KOPT-K1 (cell line): ENCODE results near the gene FAM13C.
"Not testable (repeated sequence)": the region's sequence is repeated elsewhere in the genome, so short reads cannot be mapped to it uniquely, and the experiment has no call there.

ENCODE experiments used
- H3K27ac ChIP-seq: fragments of 200-600 bp; sonication (generic); 2 replicates; pipeline ENCODE4 v1.5.1; 2016; ENCODE audit warnings: antibody characterized with exemption, mild to moderate bottlenecking, low read depth, low read length; ENCODE audit not compliant: poor library complexity, severe bottlenecking
- H3K36me3 ChIP-seq: fragments of 200-600 bp; sonication (generic); 2 replicates; pipeline ENCODE4 v1.5.1; 2017; ENCODE audit warnings: antibody characterized with exemption, mild to moderate bottlenecking, low read length, moderate library complexity; ENCODE audit not compliant: insufficient read depth
- H3K9me3 ChIP-seq: fragments of 200-600 bp; sonication (generic); 2 replicates; pipeline ENCODE4 v1.5.1; 2017; ENCODE audit warnings: antibody characterized with exemption, low read length, mild to moderate bottlenecking; ENCODE audit not compliant: insufficient read depth, poor library complexity, severe bottlenecking

Gene FAM13C

DNA sequence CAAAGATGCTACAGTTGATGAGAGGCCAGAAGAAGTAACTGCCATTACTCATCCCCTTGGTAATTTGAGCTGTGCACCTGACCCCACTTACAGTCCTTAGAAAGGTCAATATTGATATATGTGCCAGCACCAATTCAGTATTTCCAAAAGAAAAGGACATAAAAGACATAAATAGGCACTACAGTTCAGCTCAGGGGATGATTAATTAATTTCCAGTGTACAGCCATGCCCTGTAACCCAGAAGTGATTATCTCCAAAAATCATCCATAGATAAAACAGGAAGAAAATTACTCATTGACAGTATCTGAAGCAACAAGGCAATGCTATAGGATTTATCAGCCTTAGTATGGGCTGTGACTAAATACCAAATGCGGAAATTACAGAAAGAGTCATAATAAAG is 103.5 kb downstream of the FAM13C start:
- H3K9me3 ChIP-seq = no peaks in the 10 kb centered on the region
- H3K36me3 ChIP-seq = no peaks in the 10 kb centered on the region
- H3K27ac ChIP-seq = no peak overlapping the region

DNA sequence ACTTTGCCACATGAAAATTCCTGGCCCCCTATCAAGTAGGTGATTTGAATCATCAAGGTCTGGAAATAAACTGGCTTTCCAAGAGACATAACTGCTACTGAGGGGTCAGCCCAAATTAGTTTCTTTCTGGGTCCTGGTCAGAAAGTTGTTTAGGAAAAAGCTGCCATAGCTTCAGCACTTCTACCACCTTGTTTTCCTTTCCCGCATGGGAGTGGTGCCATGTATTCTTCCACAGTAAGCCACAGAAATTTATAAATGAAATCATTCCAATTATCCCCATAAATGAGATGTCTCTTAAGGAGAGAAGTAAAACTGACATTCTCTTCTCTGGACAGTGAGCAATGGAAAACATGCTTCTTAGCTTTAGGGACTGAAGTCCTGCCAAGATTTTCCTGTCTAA is 105.1 kb downstream of the FAM13C start:
- Histone ChIP-seq H3K36me3 (no peaks in the 10 kb centered on the region), H3K9me3 (no peaks in the 10 kb centered on the region), H3K27ac (no peak overlapping the region)

DNA sequence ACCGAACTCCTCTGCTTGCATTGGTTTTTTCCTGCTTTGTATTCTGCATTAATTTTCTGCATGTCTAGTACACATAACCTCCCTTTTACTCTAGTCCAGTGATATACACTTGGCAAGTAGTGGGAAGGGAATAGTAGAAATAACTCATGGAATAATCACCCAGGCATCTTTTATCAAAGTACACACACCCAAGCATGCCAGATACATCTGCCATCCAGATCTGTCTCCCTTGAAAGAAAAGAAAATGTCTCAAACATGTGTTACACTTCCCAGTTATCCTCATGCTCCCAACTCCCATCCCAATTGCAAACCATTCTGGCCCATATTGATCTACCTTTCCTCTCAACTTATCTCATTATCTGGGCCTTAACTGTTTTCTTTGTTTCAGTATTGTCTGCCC is 106.9 kb downstream of the FAM13C start:
- Histone ChIP-seq H3K9me3 (no peaks in the 10 kb centered on the region), H3K36me3 (no peaks in the 10 kb centered on the region), H3K27ac (no peak overlapping the region)

DNA sequence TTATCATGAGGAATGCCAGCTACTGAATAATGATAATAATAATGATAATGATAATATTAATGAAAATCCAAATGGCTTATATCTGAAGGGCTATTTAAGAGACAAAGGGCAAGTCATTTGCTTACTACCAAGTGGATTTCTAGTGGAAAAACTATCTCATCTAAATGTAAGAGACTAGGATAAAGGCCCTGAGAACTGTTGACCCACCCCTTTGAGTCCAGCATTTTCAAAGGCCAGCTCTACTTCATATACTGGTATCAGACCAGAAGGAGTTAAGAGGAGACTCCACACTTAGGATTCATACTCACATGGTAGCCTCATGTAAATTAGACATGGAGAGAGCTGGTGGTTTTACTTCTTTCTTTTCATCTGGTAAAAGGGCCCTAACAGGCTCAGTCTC is 109.9 kb downstream of the FAM13C start:
- H3K27ac ChIP-seq = no peak overlapping the region
- H3K36me3 ChIP-seq = no peaks in the 10 kb centered on the region
- no peaks in the 10 kb centered on the region for H3K9me3 ChIP-seq

DNA sequence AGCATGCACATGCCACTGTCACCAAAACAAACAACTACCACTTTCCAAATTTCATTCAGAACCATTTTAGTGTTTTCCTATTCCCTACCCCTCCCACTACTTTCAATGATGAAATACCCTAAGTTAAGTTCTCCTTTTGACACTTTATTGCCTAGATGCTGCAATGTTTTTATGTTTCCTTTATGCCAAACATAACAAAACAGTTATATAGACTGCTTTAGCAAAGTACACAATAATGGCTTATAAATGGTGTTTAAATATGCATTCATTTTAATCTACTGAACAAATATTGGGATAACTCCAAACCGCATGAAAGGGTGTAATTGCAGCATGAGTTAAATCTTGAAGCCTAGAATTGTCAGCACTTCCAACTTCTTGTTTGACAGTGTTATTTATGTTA is 116.7 kb downstream of the FAM13C start:
- Histone ChIP-seq H3K9me3 (no peaks in the 10 kb centered on the region), H3K36me3 (no peaks in the 10 kb centered on the region), H3K27ac (no peak overlapping the region)

DNA sequence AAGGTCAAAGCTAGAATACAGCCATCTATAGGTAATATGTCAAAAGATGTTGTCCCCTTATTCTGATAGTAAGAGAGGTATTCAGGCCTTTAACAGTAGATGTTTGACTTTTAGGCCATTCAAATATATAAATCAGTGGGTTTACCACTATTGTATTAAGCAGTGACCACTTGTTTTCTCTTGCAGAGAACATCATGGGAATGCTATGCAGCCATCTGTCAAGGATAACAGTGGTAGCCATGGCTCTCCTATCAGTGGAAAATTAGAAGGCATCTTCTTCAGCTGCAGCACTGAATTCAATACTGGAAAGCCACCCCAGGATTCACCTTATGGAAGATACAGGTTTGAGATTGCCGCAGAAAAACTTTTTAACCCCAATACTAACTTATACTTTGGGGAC is 117.5 kb downstream of the FAM13C start:
- no peaks in the 10 kb centered on the region for H3K9me3 ChIP-seq
- H3K27ac ChIP-seq = no peak overlapping the region
- no peaks in the 10 kb centered on the region for H3K36me3 ChIP-seq

DNA sequence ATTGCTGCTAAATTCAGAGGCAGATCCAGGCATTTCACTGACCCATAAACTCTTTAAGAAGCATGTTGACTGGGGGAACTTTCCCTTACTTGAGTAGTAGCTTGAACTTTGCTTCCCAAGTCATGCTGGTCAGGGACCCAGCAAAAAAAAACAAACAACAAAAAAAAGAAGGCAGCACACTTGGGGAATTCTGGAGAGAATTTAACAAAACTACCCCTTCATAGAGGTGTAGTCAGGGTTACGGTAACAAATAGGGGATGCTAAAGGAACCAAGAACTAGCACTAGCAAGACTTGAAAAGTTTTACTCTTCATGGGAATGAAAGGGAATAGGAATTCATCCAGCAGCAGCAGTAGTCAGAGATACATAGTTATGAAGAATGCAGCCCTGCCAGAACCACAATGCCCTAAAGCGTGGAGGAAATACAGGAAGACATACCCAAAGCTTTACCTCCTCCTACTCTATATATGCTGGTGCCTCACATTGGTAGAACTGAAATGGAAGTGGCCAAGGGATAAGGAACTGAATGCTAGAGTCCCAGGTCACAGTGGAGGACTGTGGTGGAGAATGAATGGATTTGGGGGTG is 118.6 kb downstream of the FAM13C start:
- H3K36me3 ChIP-seq = no peaks in the 10 kb centered on the region
- H3K27ac ChIP-seq = no peak overlapping the region
- no peaks in the 10 kb centered on the region for H3K9me3 ChIP-seq

DNA sequence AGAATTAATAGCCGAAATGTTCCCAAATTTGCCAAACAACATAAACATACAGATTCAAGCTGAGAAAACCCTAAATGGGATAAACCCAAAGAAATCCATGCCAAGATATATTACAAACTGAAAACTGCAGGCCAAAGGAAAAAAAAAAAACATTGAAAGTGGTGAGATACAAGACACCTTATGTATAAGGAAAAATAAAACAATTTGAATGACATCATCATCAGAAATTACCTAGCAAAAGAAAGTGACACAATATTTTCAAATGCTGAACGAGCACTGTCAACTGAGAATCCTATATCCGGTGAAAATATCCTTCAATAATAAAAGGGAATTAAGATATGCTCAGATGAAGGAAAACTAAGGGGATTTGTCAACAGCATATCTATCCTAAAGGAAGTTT is 119.4 kb downstream of the FAM13C start:
- no peaks in the 10 kb centered on the region for H3K36me3 ChIP-seq
- H3K27ac ChIP-seq = no peak overlapping the region
- H3K9me3 ChIP-seq = no peaks in the 10 kb centered on the region

DNA sequence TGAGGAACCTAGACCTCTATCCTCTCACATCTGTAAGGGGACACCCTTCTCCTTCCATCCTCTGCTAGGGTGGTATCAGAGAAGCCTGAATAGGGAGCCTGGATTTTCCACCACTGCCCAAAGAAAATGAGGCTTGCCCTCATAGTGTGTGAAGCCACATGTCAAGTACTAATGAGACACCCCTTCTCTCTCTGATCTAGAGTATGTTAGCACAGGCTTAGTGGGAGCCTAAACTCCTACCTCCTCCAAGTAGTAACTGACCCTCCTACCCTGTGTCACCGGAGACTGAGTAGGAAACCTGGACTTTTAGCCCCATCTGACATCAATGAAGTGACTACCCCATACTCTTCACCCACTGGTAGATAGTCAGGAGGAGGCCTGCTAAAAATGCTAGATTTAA is 120.3 kb downstream of the FAM13C start:
- Histone ChIP-seq H3K36me3 (no peaks in the 10 kb centered on the region), H3K27ac (no peak overlapping the region), H3K9me3 (no peaks in the 10 kb centered on the region)

DNA sequence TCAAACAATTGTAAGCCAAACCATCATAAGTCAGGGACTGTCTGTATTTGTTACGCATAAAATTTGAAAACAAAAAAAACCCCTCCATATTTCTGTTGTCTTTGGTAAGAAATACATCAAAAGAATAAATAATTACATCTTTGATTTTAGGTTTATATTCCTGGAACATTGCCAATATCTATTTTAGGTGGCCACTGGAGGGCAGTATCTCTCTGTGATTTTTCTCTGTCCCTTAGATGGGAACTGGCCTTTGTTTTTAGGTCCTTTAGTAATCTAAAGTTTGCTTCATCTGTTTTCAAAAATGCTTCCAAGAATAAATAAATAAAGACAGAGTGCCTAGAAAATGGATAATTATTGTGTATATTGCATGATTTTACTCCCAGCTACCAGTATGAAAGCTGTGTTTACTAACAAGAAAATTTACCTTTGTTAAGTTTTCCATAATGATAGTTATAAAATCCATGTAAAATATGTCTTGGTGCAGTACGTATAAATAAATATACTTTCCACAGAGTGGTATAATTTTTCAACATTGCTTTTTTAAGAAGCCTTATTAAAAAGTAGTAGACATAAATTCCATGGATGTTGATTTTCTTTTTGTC is 121.7 kb downstream of the FAM13C start:
- Histone ChIP-seq H3K27ac (no peak overlapping the region), H3K9me3 (no peaks in the 10 kb centered on the region), H3K36me3 (no peaks in the 10 kb centered on the region)

DNA sequence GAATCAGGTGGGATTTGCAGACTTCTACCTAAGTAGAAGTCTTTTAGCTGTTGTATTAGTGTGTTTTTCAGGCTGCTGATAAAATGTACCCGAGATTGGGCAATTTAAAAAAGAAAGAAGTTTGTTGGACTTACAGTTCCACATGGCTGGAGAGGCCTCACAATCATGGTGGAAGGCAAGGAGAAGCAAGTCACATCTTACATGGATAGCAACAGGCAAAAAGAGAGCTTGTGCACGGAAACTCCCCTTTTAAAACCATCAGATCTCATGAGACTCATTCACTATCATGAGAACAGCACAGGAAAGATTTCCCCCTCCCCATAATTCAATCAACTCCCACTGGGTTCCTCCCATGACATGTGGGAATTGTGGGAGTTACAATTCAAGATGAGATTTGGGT is 123.2 kb downstream of the FAM13C start:
- H3K27ac ChIP-seq, H3K36me3 ChIP-seq, H3K9me3 ChIP-seq: not testable (repeated sequence)

DNA sequence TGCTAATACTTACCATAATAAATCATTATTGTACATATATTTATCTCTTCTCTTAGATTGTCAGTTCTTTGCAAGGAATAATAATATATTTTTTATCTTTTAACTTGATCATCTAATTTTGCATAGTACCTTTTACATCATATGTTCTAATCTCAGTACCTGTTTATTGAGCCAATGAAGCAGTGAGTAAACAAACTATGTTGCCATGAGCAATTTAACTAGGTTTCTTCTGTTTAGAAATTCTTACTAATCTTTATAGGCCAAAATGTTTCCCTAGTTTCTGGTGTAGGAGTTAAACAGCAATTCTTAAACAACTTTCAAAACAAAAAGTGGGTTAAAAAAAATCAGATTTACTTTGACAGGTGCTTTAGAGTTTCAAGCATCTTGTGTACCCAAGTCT is 124.6 kb downstream of the FAM13C start:
- H3K27ac ChIP-seq = no peak overlapping the region
- no peaks in the 10 kb centered on the region for H3K9me3 ChIP-seq
- H3K36me3 ChIP-seq = no peaks in the 10 kb centered on the region

DNA sequence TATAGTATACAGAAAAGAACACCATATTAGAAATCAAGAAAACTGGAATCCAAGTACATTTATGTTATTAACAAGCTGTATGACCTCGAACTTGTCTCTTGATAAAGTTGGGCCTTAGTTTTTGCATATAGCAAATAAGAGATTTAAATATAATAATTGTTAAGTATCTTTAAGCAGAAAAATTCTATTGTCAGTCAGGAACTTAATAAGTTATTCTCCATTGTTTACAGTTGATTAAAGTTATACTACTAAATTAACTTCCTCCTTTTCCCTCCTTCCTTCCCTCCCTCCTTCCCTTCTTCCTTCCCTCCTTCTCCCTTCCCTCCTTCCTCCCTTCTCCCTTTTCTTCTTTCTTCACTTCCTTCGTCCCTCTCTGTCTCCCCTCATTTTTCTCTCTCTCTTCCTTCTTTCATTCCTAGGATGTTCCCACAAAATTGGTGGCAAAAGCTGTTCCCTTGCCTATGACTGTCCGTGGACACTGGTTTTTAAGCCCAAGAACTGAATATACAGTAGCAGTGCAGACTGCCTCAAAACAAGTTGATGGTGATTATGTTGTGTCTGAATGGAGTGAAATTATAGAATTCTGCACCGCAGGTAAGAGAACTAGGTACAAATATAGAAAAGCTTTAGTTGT is 126.2 kb downstream of the FAM13C start:
- Histone ChIP-seq H3K27ac (no peak overlapping the region), H3K9me3 (no peaks in the 10 kb centered on the region), H3K36me3 (no peaks in the 10 kb centered on the region)

DNA sequence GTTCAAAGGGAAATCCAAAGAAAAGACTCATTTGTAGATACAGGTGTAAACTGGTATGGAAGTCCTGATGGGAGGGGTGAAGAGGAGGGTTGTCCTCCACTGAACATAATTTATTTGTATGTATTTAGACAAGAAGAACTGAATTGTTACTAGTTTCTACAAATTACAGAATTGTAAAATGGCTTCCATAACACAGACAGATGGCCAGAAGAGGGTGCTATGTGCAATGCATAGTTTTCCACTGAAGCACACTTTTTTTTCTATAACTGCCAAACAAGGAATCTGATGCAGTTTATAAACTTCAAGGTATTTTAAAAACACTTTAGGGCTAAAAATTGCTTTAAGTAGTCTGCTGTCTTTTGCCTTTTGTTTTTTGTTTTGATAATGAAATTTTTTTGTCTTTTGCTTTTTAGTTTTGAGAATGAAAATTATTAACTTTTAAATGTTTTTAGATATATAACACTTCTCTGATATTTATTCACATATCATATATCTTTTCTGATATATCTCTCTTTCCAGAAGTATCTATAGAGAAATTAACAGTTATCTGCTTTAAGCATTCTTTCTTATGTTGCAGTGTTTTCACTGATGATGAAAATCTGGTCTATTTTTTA is 127.4 kb downstream of the FAM13C start:
- Histone ChIP-seq H3K9me3 (no peaks in the 10 kb centered on the region), H3K36me3 (no peaks in the 10 kb centered on the region), H3K27ac (no peak overlapping the region)

DNA sequence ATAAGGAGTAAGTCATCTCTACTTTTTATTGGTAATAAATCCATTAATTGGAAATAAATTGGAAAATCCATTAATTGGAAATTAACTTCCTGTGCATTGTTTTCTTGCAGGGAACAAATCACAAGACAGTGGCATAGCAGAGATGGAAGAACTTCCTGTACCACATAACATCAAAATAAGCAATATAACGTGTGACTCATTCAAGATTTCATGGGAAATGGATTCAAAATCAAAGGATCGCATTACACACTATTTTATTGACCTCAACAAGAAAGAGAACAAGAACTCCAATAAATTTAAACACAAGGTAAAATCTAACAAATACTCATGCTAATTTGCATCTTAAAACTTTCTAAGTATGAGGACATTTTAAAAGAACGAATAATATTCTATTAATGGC is 128.2 kb downstream of the FAM13C start:
- Histone ChIP-seq H3K9me3 (no peaks in the 10 kb centered on the region), H3K27ac (no peak overlapping the region), H3K36me3 (no peaks in the 10 kb centered on the region)

DNA sequence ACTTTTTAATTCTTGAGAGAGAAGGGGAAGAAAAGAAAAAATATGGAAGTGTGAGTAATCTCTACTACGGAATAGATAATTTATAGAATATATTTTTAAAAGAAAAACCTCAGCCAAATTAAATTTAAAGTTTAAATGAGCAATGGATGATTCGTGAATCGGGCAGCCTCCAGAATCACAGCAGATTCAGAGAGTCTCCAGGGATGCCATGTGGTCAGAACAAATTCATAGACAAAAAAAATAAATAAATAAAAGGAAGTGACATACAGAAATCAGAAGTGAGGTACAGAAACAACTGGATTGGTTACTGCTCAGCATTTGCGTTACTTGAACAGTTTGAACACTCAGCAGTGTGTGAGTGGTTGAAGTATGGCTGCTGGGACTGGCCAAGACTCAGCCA is 132.9 kb downstream of the FAM13C start:
- Histone ChIP-seq H3K36me3 (no peaks in the 10 kb centered on the region), H3K9me3 (no peaks in the 10 kb centered on the region), H3K27ac (no peak overlapping the region)
